Endodermal cell (in vitro differentiated cells): ENCODE measurements around the gene APBA2. TPM values are rescaled to one million over a fixed set of nuclear protein-coding genes. Genes with fewer than 3 reads are reported as not detected.

Experiments used
- DNase-seq: peaks from one replicate; pipeline ENCODE4 v3.0.0-alpha.2; 2017
- H3K27ac ChIP-seq: 2 replicates; pipeline ENCODE4 v1.5.1; 2013; ENCODE audit warnings: mild to moderate bottlenecking, low read depth, low read length, moderate library complexity
- H3K27me3 ChIP-seq: 2 replicates; pipeline ENCODE4 v1.6.1; 2013; ENCODE audit warnings: mild to moderate bottlenecking, low read length, moderate library complexity; ENCODE audit not compliant: insufficient read depth, control insufficient read depth, poor library complexity, severe bottlenecking
- H3K36me3 ChIP-seq: 2 replicates; pipeline ENCODE4 v1.7.0; 2013; ENCODE audit warnings: mild to moderate bottlenecking, low read length, moderate library complexity; ENCODE audit not compliant: control insufficient read depth, insufficient read depth
- H3K4me1 ChIP-seq: one replicate; pipeline ENCODE4 v1.7.0; 2013; ENCODE audit warnings: low read length; ENCODE audit not compliant: control insufficient read depth, insufficient read depth
- H3K4me3 ChIP-seq: 2 replicates; pipeline ENCODE4 v1.5.1; 2013; ENCODE audit warnings: mild to moderate bottlenecking, low read length, moderate library complexity
- H3K9ac ChIP-seq: 2 replicates; pipeline ENCODE4 v1.6.1; 2013; ENCODE audit warnings: mild to moderate bottlenecking, low read length, moderate library complexity; ENCODE audit not compliant: poor library complexity, severe bottlenecking; ENCODE audit errors: extremely low read depth
- H3K9me3 ChIP-seq: 2 replicates; pipeline ENCODE4 v1.6.1; 2013; ENCODE audit warnings: mild to moderate bottlenecking, low read length, moderate library complexity; ENCODE audit not compliant: control insufficient read depth
- H3K27ac Mint-ChIP-seq: 2 replicates; pipeline ENCODE4 v1.8.0; 2020; ENCODE audit warnings: mixed read lengths
- H3K27me3 Mint-ChIP-seq: 2 replicates; pipeline ENCODE4 v1.8.0; 2021; ENCODE audit warnings: mild to moderate bottlenecking, mixed read lengths; ENCODE audit not compliant: insufficient read depth
- H3K36me3 Mint-ChIP-seq: 2 replicates; pipeline ENCODE4 v1.8.0; 2020; ENCODE audit warnings: low read depth, mixed read lengths
- H3K4me1 Mint-ChIP-seq: 2 replicates; pipeline ENCODE4 v1.8.0; 2020; ENCODE audit warnings: mixed read lengths
- H3K4me3 Mint-ChIP-seq: 2 replicates; pipeline ENCODE4 v1.8.0; 2020; ENCODE audit warnings: mild to moderate bottlenecking, moderate library complexity, mixed read lengths
- H3K9me3 Mint-ChIP-seq: 2 replicates; pipeline ENCODE4 v1.8.0; 2020; ENCODE audit warnings: mild to moderate bottlenecking, mixed read lengths
- WGBS, 2 experiments: methylation state at CpG; one replicate each; pipeline versions ENCODE4 v1.1.5 to v1.1.7; 2013; ENCODE audit warnings: missing lambda C conversion rate in 2 of 2, mixed read lengths in 1 of 2; ENCODE audit not compliant: insufficient coverage in 1 of 2, insufficient read length in 1 of 2; 5-methylcytosine and 5-hydroxymethylcytosine counted together
- total RNA-seq, 2 donors: library from RNA; stranded (reverse); fragmentation: NEBNext Ultra II Directional in 1 of 2; extraction: Animal tissue kit (Norgen Biotek cat#: 25700) in 1 of 2; gene quantifications; 2 replicates in 1 of 2; 3 replicates in 1 of 2; pipeline ENCODE4 v1.2.1, GENCODE V29; 2021
- TF ChIP-seq, protein P1 (sequence below): fragments of 200-600 bp; sonication (generic); conservative IDR thresholded peaks from 2 replicates; pipeline ENCODE4 v1.5.0; 2021; ENCODE audit warnings: antibody characterized with exemption, mild to moderate bottlenecking

APBA2 gene
- total RNA-seq, 2 donors from 2014 or later = 27.1 to 27.3 TPM

DNA sequence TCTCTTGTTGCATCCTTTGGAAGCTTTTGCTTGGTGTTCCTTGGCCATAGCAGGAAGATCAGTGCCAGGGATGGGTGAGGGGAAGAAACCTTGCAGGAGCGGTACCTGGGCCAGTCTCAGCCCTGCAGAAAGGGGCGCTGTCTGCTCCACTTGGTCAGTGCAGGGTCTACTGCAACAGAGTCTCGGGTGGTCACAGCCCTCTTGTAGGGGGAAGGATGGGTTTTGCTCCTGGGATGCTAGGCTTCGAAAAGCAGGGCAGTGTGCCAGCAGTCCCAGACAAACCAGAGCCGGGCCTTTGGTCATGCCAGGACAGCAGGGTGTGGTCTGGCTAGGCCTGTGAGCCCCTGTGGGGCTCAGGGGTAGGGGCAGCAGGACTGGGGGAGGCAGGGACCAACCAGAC is 186.7 kb downstream of the APBA2 start:
- H3K27ac ChIP-seq = no peak overlapping the region
- no peak overlapping the region for H3K27ac Mint-ChIP-seq
- no peak overlapping the region for H3K4me3 ChIP-seq
- 85 to 90% methylated on average over 3 to 5 of the region's 5 CpGs for WGBS, 2 experiments
- no peak overlapping the region for H3K4me3 Mint-ChIP-seq
- H3K9me3 ChIP-seq = peaks cover 9% of the 10 kb centered on the region
- peaks cover 5% of the 10 kb centered on the region for H3K4me1 Mint-ChIP-seq
- no peaks in the 10 kb centered on the region for H3K27me3 ChIP-seq
- peaks cover 11% of the 10 kb centered on the region for H3K9me3 Mint-ChIP-seq
- H3K4me1 ChIP-seq = no peaks in the 10 kb centered on the region
- H3K36me3 Mint-ChIP-seq = peaks cover 6% of the 10 kb centered on the region
- TF ChIP-seq, protein P1, sequence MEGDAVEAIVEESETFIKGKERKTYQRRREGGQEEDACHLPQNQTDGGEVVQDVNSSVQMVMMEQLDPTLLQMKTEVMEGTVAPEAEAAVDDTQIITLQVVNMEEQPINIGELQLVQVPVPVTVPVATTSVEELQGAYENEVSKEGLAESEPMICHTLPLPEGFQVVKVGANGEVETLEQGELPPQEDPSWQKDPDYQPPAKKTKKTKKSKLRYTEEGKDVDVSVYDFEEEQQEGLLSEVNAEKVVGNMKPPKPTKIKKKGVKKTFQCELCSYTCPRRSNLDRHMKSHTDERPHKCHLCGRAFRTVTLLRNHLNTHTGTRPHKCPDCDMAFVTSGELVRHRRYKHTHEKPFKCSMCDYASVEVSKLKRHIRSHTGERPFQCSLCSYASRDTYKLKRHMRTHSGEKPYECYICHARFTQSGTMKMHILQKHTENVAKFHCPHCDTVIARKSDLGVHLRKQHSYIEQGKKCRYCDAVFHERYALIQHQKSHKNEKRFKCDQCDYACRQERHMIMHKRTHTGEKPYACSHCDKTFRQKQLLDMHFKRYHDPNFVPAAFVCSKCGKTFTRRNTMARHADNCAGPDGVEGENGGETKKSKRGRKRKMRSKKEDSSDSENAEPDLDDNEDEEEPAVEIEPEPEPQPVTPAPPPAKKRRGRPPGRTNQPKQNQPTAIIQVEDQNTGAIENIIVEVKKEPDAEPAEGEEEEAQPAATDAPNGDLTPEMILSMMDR = peak; percentile 15
- H3K9ac ChIP-seq = no peak overlapping the region
- H3K27me3 Mint-ChIP-seq = no peaks in the 10 kb centered on the region
- no peak for DNase-seq
- H3K36me3 ChIP-seq = no peaks in the 10 kb centered on the region

DNA sequence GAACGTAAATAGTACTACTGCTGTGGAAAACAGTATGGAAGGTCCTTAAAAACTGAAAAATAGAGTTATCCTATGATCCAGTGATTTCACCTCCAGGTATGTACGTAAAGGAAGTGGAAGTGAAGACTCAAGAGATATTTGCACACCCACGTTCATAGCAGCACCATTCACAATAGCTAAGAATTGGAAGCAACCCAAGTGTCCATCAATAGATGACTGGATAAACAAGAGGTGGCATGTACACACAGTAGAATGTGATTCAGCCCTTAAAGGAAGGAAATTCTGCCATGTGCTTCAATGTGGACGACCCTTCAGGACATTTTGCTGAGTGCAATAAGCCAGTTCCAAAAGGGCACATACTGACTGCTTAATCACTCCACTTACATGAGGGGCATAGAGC is 188.3 kb downstream of the APBA2 start:
- H3K27ac Mint-ChIP-seq = no peak overlapping the region
- Histone ChIP-seq H3K9me3 (peaks cover 6% of the 10 kb centered on the region), H3K4me3 (no peak overlapping the region), H3K9ac (no peak overlapping the region), H3K4me1 (no peaks in the 10 kb centered on the region), H3K27me3 (no peaks in the 10 kb centered on the region), H3K36me3 (no peaks in the 10 kb centered on the region), H3K27ac (no peak overlapping the region)
- H3K9me3 Mint-ChIP-seq = peaks cover 8% of the 10 kb centered on the region
- DNase-seq = no peak
- no peaks in the 10 kb centered on the region for H3K27me3 Mint-ChIP-seq
- H3K4me3 Mint-ChIP-seq = no peak overlapping the region
- 89 to 100% methylated on average over 3 to 4 of the region's 4 CpGs for whole genome bisulfite sequencing, 2 experiments
- H3K36me3 Mint-ChIP-seq = peaks cover 4% of the 10 kb centered on the region
- TF ChIP-seq, protein P1 = no peak
- H3K4me1 Mint-ChIP-seq = peaks cover 5% of the 10 kb centered on the region

DNA sequence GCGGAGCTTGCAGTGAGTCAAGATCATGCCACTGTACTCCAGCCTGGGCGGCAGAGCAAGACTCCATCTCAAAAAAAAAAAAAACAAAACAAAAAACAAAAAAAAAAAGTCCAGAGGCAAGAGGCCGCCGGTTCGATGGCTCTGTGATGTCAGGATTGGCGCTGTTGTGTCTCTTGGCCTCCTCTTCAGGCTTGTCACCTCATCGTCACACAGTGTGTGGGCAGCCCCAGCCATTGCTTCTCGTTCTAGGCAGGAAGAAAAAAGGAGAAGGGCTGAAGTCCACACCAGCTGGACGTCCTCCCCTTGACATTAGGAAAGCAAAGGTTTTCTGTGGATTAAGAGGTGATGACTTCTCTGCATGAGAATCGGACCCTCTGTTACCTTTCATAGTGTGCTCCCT is 192.8 kb downstream of the APBA2 start:
- Mint-ChIP-seq H3K9me3 (no peaks in the 10 kb centered on the region), H3K27ac (no peak overlapping the region), H3K27me3 (no peaks in the 10 kb centered on the region), H3K36me3 (no peaks in the 10 kb centered on the region), H3K4me3 (no peak overlapping the region), H3K4me1 (no peaks in the 10 kb centered on the region)
- H3K27ac ChIP-seq = no peak overlapping the region
- 93 to 100% methylated on average over 2 to 10 of the region's 10 CpGs for WGBS, 2 experiments
- no peaks in the 10 kb centered on the region for H3K27me3 ChIP-seq
- no peaks in the 10 kb centered on the region for H3K4me1 ChIP-seq
- TF ChIP-seq, protein P1 = no peak
- H3K36me3 ChIP-seq = no peaks in the 10 kb centered on the region
- no peak overlapping the region for H3K9ac ChIP-seq
- H3K4me3 ChIP-seq = no peak overlapping the region
- DNase-seq = no peak
- no peaks in the 10 kb centered on the region for H3K9me3 ChIP-seq
